Measurements from ENCODE around the gene CPZ.

CPZ gene

GRCh38 chr4:8601086-8601485 lies 8.5 kb downstream of the CPZ start:
- peaks cover 1% of the 10 kb centered on the region; the same call in 1 of the 2 replicates for H3K27me3 ChIP-seq
- no peak for DNase-seq
- no peaks in the 10 kb centered on the region for H3K36me3 ChIP-seq
- TF ChIP-seq CTCF (IDR thresholded peaks at IDR 0.05; ENCODE audit: low read depth, low read length) = no peak
- no peaks in the 10 kb centered on the region; the same call in 1 of the 2 replicates for H3K4me1 ChIP-seq
- no peaks in the 10 kb centered on the region for H3K9me3 ChIP-seq
- H3K4me3 ChIP-seq (ENCODE audit: low read depth, low read length) = no peak overlapping the region

GRCh38 chr4:8601556-8601955 lies 9.0 kb downstream of the CPZ start:
- no peaks in the 10 kb centered on the region; the same call in 1 of the 2 replicates for H3K4me1 ChIP-seq
- no peaks in the 10 kb centered on the region for H3K36me3 ChIP-seq
- H3K4me3 ChIP-seq (ENCODE audit: low read depth, low read length) = no peak overlapping the region
- no peak for DNase-seq
- no peak for TF ChIP-seq CTCF (IDR thresholded peaks at IDR 0.05; ENCODE audit: low read depth, low read length)
- H3K27me3 ChIP-seq = peaks cover 6% of the 10 kb centered on the region
- H3K9me3 ChIP-seq = no peaks in the 10 kb centered on the region

- no peaks in the 10 kb centered on the region for H3K9me3 ChIP-seq
- H3K4me1 ChIP-seq = no peaks in the 10 kb centered on the region
- TF ChIP-seq CTCF (IDR thresholded peaks at IDR 0.05; ENCODE audit: low read depth, low read length) = no peak
- peaks cover 15% of the 10 kb centered on the region for H3K27me3 ChIP-seq
- no peak for DNase-seq
- H3K36me3 ChIP-seq = no peaks in the 10 kb centered on the region
- H3K4me3 ChIP-seq (ENCODE audit: low read depth, low read length) = no peak overlapping the region
Observed at GRCh38 chr4:8602686-8603430, 10.3 kb downstream of the CPZ start.

- Histone ChIP-seq H3K4me1 (no peaks in the 10 kb centered on the region), H3K36me3 (no peaks in the 10 kb centered on the region), H3K9me3 (no peaks in the 10 kb centered on the region), H3K4me3 (ENCODE audit: low read depth, low read length) (no peak overlapping the region), H3K27me3 (peaks cover 15% of the 10 kb centered on the region)
- no peak for DNase-seq
- no peak for TF ChIP-seq CTCF (IDR thresholded peaks at IDR 0.05; ENCODE audit: low read depth, low read length)
Observed at GRCh38 chr4:8603931-8604330, 11.4 kb downstream of the CPZ start.

GRCh38 chr4:8605289-8605688 lies 12.7 kb downstream of the CPZ start:
- TF ChIP-seq CTCF (IDR thresholded peaks at IDR 0.05; ENCODE audit: low read depth, low read length) = no peak
- H3K36me3 ChIP-seq = no peaks in the 10 kb centered on the region
- H3K4me1 ChIP-seq = no peaks in the 10 kb centered on the region
- no peak overlapping the region for H3K4me3 ChIP-seq (ENCODE audit: low read depth, low read length)
- peaks cover 19% of the 10 kb centered on the region for H3K27me3 ChIP-seq
- no peaks in the 10 kb centered on the region for H3K9me3 ChIP-seq
- no peak for DNase-seq

- Histone ChIP-seq H3K4me1 (no peaks in the 10 kb centered on the region), H3K27me3 (peaks cover 19% of the 10 kb centered on the region), H3K36me3 (no peaks in the 10 kb centered on the region), H3K9me3 (no peaks in the 10 kb centered on the region), H3K4me3 (ENCODE audit: low read depth, low read length) (no peak overlapping the region)
- no peak for TF ChIP-seq CTCF (IDR thresholded peaks at IDR 0.05; ENCODE audit: low read depth, low read length)
- DNase-seq = no peak
Observed at GRCh38 chr4:8606476-8606875, 13.9 kb downstream of the CPZ start.

Data from BE2C (cell line).